HFF-Myc (cell line): ENCODE results near the gene DOP1A.

Experiments
- DNase-seq: peaks from one replicate; pipeline ENCODE4 v3.0.0-alpha.2; 2011; ENCODE audit warnings: low read depth; ENCODE audit errors: extremely low read depth
- H3K4me3 ChIP-seq: replicated peaks from 2 replicates; pipeline ENCODE4 v1.5.1; 2011; ENCODE audit warnings: low read depth, mild to moderate bottlenecking, control low read depth, low read length
- CTCF ChIP-seq: IDR thresholded peaks from 2 replicates; pipeline ENCODE4 v1.5.1; 2012; ENCODE audit warnings: mild to moderate bottlenecking, low read depth, low read length, control low read depth; ENCODE audit errors: missing control alignments

DOP1A gene

GRCh38 chr6:83215131-83216047 lies 147.9 kb downstream of the DOP1A start:
- TF ChIP-seq CTCF: peak; percentile 86
- H3K4me3 ChIP-seq: no peak overlapping the region
- DNase-seq: peak; percentile 52

- DNase-seq: no peak
- TF ChIP-seq CTCF: no peak
Observed at GRCh38 chr6:83216806-83217205, 149.3 kb downstream of the DOP1A start.

More at GRCh38 chr6:83216806-83217205, 149.3 kb downstream of the DOP1A start:
- no peak overlapping the region for H3K4me3 ChIP-seq
